Central memory CD8-positive, alpha-beta T cell (primary cell): Measurements from ENCODE around the gene LCA5L.

ENCODE experiments used
- ATAC-seq: fragments of 150-1000 bp; cut with Tn5 transposase; replicated peaks from 2 replicates; pipeline ENCODE4 v1.10.0; 2022; ENCODE audit warnings: mild to moderate bottlenecking, moderate FRiP score, moderate number of reproducible peaks; ENCODE audit not compliant: poor library complexity, severe bottlenecking; ENCODE audit errors: extremely low read depth
- DNase-seq, 2 donors: peaks; one replicate each; pipeline ENCODE4 v3.0.0; 2021; ENCODE audit warnings: low spot score in 2 of 2
- H3K27ac Mint-ChIP-seq: one replicate; pipeline ENCODE4 v1.8.0; 2022; ENCODE audit warnings: low read depth, mild to moderate bottlenecking, moderate library complexity, mixed read lengths
- H3K27me3 Mint-ChIP-seq: one replicate; pipeline ENCODE4 v1.8.0; 2022; ENCODE audit warnings: mixed read lengths
- H3K36me3 Mint-ChIP-seq: one replicate; pipeline ENCODE4 v1.8.0; 2022; ENCODE audit warnings: mild to moderate bottlenecking, moderate library complexity, mixed read lengths; ENCODE audit not compliant: insufficient read depth
- H3K4me1 Mint-ChIP-seq: one replicate; pipeline ENCODE4 v1.8.0; 2022; ENCODE audit warnings: mixed read lengths
- H3K4me3 Mint-ChIP-seq: one replicate; pipeline ENCODE4 v1.8.0; 2022; ENCODE audit warnings: mild to moderate bottlenecking, moderate library complexity, mixed read lengths
- H3K9me3 Mint-ChIP-seq: one replicate; pipeline ENCODE4 v1.8.0; 2022; ENCODE audit warnings: mixed read lengths

Gene LCA5L

DNA sequence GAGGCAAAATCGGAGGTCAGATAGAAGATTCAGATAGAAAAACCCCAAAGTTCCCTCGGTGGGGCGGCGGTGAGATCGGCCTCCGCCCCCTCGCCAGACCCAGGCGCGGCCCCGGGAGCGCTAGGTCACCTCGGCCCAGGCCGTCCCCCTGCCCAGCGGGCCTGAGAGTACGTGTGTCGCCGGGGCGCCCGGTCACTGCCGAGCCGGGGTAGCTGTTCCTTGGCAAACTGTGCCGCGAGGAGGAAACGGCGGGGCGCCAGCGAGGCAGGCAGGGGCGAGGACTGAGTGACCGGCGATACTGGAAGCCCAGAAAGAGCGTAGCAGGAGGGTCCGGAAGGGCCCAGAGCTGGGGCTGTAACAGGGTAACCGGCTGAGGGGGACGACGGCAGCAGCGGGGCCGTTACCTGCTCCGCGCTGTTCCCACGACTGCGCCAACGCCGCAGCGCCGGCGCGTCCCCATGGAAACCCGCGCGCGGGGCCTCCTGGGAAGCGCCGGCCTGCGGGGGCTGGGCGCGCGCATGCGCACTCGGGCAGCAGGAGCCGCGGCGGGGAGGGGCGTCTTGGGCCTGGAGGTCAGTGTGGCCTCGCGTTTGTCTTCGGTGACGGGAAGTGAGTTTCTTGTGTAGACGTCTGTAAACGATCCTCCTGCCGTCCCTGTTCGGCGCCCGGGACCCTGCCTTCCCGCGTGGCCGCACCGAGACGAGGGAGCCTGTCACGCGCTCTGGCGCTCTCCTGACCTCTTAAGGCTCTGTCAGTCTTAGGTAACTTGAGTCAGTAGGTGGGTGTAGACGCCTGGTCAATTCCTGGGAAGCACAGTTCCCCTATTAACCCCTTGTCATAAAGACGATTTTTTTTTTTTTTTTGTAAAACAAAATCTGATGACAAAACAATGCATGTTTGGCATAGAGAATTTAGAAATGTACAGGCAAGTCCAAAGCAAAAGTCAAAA lies at the start of gene LCA5L:
Gene LCA5L, minus strand, starts transcription at position 458 of the 949 bp plus-strand sequence. CDS start 17,285 bp downstream, outside the sequence.
- H3K36me3 Mint-ChIP-seq, result peaks cover 18% of the 10 kb centered on the region
- peak; percentile 80 to 86 for DNase-seq
- H3K4me3 Mint-ChIP-seq, result peak within 1 kb of the TSS; percentile 84
- H3K27ac Mint-ChIP-seq, result peak within 1 kb of the TSS; percentile 93
- H3K27me3 Mint-ChIP-seq, result peaks cover 42% of the 10 kb centered on the region
- no peaks in the 10 kb centered on the region for H3K9me3 Mint-ChIP-seq
- ATAC-seq, result peak; percentile 90
- peaks cover 11% of the 10 kb centered on the region for H3K4me1 Mint-ChIP-seq

- ATAC-seq (no peak), DNase-seq (no peak)
- no peak overlapping the region for H3K27ac Mint-ChIP-seq
- no peak overlapping the region for H3K4me3 Mint-ChIP-seq
- H3K9me3 Mint-ChIP-seq, result no peaks in the 10 kb centered on the region
- H3K36me3 Mint-ChIP-seq, result no peaks in the 10 kb centered on the region
- H3K4me1 Mint-ChIP-seq, result no peaks in the 10 kb centered on the region
- no peaks in the 10 kb centered on the region for H3K27me3 Mint-ChIP-seq
Measured at GRCh38 chr21:39489380-39489924, 43.9 kb upstream of the LCA5L start.

DNA sequence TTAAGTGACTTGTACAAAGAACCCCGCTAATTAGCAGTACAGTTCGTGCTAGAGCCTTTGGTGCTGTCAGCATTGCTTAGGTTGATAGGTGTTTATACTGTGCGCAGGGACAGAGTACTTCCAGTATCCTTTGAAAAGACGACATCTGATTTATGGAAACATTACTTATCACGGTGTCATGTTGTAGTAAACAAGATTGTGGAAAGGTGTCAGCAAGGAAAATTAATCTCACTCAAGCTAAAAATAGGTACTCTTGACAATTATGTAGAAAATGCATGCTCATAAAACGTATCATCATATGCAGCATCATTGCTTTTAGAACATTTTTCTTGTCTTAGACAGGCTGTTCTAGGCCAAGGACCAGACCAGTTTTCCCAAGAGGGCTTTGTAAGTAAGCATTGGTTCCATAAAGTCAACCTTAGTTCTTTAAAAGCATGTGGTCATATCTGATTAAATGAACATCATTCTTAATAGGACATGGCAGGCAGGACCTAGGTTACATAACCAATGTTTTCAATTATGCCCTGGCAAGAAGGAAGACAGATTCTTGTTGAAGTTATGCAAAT lies 39.2 kb upstream of the LCA5L start:
- H3K27me3 Mint-ChIP-seq, result peaks cover 13% of the 10 kb centered on the region
- H3K36me3 Mint-ChIP-seq, result no peaks in the 10 kb centered on the region
- H3K9me3 Mint-ChIP-seq, result no peaks in the 10 kb centered on the region
- H3K4me1 Mint-ChIP-seq, result no peaks in the 10 kb centered on the region
- no peak overlapping the region for H3K27ac Mint-ChIP-seq
- no peak for ATAC-seq
- no peak for DNase-seq
- no peak overlapping the region for H3K4me3 Mint-ChIP-seq

GRCh38 chr21:39483917-39484316 lies 38.3 kb upstream of the LCA5L start:
- no peaks in the 10 kb centered on the region for H3K36me3 Mint-ChIP-seq
- no peaks in the 10 kb centered on the region for H3K4me1 Mint-ChIP-seq
- no peak for ATAC-seq
- peaks cover 13% of the 10 kb centered on the region for H3K27me3 Mint-ChIP-seq
- H3K9me3 Mint-ChIP-seq, result no peaks in the 10 kb centered on the region
- DNase-seq, result no peak
- H3K27ac Mint-ChIP-seq, result no peak overlapping the region
- H3K4me3 Mint-ChIP-seq, result no peak overlapping the region

- Mint-ChIP-seq H3K9me3 (no peaks in the 10 kb centered on the region), H3K4me1 (no peaks in the 10 kb centered on the region), H3K36me3 (no peaks in the 10 kb centered on the region), H3K4me3 (no peak overlapping the region), H3K27me3 (peaks cover 13% of the 10 kb centered on the region), H3K27ac (no peak overlapping the region)
- ATAC-seq, result no peak
- no peak for DNase-seq
Measured at GRCh38 chr21:39481886-39482285, 36.3 kb upstream of the LCA5L start.

- no peaks in the 10 kb centered on the region for H3K4me1 Mint-ChIP-seq
Measured at GRCh38 chr21:39480271-39480670, 34.7 kb upstream of the LCA5L start.

GRCh38 chr21:39479814-39480182 lies 34.2 kb upstream of the LCA5L start:
- H3K36me3 Mint-ChIP-seq, result no peaks in the 10 kb centered on the region
- no peak overlapping the region for H3K4me3 Mint-ChIP-seq
- no peaks in the 10 kb centered on the region for H3K9me3 Mint-ChIP-seq
- H3K27ac Mint-ChIP-seq, result no peak overlapping the region
- no peak for DNase-seq
- no peaks in the 10 kb centered on the region for H3K4me1 Mint-ChIP-seq
- no peak for ATAC-seq
- H3K27me3 Mint-ChIP-seq, result peaks cover 13% of the 10 kb centered on the region

More at GRCh38 chr21:39480271-39480670, 34.7 kb upstream of the LCA5L start:
- no peaks in the 10 kb centered on the region for H3K9me3 Mint-ChIP-seq
- DNase-seq (no peak), ATAC-seq (no peak)
- H3K4me3 Mint-ChIP-seq, result no peak overlapping the region
- no peaks in the 10 kb centered on the region for H3K36me3 Mint-ChIP-seq
- peaks cover 13% of the 10 kb centered on the region for H3K27me3 Mint-ChIP-seq
- no peak overlapping the region for H3K27ac Mint-ChIP-seq

DNA sequence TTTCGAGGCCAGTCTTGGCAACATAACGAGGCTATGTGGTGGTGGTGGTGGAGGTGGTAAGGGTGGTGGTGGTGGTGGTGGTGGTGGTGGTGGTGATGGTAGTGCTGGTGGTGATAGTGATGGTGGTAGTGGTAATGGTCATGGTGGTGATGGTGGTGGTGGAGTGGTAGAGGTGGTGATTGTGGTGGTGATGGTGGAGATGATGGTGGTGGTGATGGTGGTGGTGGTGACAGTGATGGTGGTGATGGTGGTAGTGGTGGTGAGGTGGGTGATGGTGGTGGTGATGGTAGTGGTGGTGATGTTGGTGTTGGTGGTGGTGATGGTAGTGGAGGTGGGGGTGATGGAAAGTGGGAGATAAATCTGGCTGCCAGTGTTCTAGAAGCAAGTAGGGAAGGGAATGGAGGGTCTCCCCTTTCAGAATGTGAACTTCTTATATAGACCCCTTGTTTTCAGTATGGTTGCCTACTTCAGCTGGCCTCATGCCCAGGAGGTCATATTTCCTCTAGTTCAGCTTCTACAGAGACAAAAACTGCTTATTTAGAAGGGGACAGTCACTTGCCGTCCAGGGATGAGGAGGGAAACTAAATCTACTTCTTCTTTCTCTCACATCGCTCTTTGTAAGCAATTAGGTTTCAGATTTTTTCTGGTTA lies 33.7 kb upstream of the LCA5L start:
- Mint-ChIP-seq H3K27ac (no peak overlapping the region), H3K4me1 (no peaks in the 10 kb centered on the region), H3K27me3 (peaks cover 13% of the 10 kb centered on the region), H3K4me3 (no peak overlapping the region), H3K36me3 (no peaks in the 10 kb centered on the region), H3K9me3 (no peaks in the 10 kb centered on the region)
- ATAC-seq (no peak), DNase-seq (no peak)

- Mint-ChIP-seq H3K9me3 (no peaks in the 10 kb centered on the region), H3K4me3 (no peak overlapping the region), H3K36me3 (no peaks in the 10 kb centered on the region), H3K4me1 (no peaks in the 10 kb centered on the region), H3K27ac (no peak overlapping the region), H3K27me3 (no peaks in the 10 kb centered on the region)
- ATAC-seq (no peak), DNase-seq (no peak)
Measured at GRCh38 chr21:39474611-39475010, 29.0 kb upstream of the LCA5L start.

DNA sequence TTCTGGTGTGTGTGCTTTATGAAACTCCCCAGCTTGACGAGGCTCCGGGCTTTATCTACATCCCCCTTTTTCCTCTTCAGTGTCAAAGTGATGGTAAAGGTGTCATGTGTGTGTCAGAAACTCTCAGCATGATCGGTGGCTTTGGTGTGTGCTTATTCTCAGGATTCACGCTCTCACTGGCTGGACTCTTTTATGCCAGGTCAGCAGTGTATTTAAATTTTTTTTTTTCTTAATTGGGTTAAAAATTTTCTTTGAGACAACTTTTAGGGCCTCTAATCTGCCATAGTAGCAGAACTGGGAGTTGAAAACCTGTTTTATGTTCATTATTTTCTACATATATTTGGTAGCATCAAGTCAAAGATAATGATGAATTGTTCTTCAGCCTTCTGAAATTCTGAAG lies 27.2 kb upstream of the LCA5L start:
- H3K27ac Mint-ChIP-seq, result no peak overlapping the region
- no peak for DNase-seq
- no peak for ATAC-seq
- H3K36me3 Mint-ChIP-seq, result no peaks in the 10 kb centered on the region
- no peaks in the 10 kb centered on the region for H3K27me3 Mint-ChIP-seq
- H3K9me3 Mint-ChIP-seq, result no peaks in the 10 kb centered on the region
- no peak overlapping the region for H3K4me3 Mint-ChIP-seq
- no peaks in the 10 kb centered on the region for H3K4me1 Mint-ChIP-seq

- H3K27ac Mint-ChIP-seq, result no peak overlapping the region
Measured at GRCh38 chr21:39471598-39471997, 26.0 kb upstream of the LCA5L start.

DNA sequence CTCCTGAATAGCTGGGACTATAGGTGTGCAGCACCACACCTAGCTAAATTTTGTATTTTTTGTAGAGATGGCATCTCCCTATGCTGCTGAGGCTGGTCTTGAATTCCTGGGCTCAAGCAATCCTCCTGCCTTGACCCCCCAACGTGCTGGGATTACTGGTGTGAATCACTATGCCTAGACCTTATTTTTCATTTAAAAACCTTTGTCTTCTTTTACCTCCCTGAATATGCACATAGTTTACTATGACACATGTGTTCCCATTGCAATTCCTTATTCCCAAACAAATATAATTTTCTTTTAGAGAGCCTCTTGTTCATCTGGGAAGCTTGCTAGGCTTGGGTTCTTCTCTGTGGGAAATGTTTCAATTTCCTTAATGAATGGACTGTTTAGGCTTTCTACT lies 23.0 kb upstream of the LCA5L start:
- Mint-ChIP-seq H3K4me3 (no peak overlapping the region), H3K36me3 (no peaks in the 10 kb centered on the region), H3K27me3 (no peaks in the 10 kb centered on the region), H3K4me1 (no peaks in the 10 kb centered on the region), H3K9me3 (no peaks in the 10 kb centered on the region), H3K27ac (no peak overlapping the region)
- ATAC-seq (no peak), DNase-seq (no peak)

More at GRCh38 chr21:39471598-39471997, 26.0 kb upstream of the LCA5L start:
- H3K36me3 Mint-ChIP-seq, result no peaks in the 10 kb centered on the region
- DNase-seq, result no peak
- H3K4me1 Mint-ChIP-seq, result no peaks in the 10 kb centered on the region
- no peaks in the 10 kb centered on the region for H3K9me3 Mint-ChIP-seq
- H3K4me3 Mint-ChIP-seq, result no peak overlapping the region
- no peak for ATAC-seq
- H3K27me3 Mint-ChIP-seq, result no peaks in the 10 kb centered on the region
